ENCODE results near the gene FOXL2.

FOXL2 gene

GRCh38 chr3:138976047-138976446 is 29.1 kb upstream of the FOXL2 start:
- DNase-seq (ENCODE audit: extremely low read depth, insufficient read length) = no peak
- Histone ChIP-seq H3K36me3 (ENCODE audit: control insufficient read depth, insufficient read depth, low read length) (no peaks in the 10 kb centered on the region), H3K27me3 (replicated peaks; ENCODE audit: control insufficient read depth, insufficient read depth, low read length) (no peaks in the 10 kb centered on the region; the same call in 1 of the 2 replicates), H3K4me3 (replicated peaks; ENCODE audit: low read depth, low read length) (no peak overlapping the region)
- TF ChIP-seq, protein P1, sequence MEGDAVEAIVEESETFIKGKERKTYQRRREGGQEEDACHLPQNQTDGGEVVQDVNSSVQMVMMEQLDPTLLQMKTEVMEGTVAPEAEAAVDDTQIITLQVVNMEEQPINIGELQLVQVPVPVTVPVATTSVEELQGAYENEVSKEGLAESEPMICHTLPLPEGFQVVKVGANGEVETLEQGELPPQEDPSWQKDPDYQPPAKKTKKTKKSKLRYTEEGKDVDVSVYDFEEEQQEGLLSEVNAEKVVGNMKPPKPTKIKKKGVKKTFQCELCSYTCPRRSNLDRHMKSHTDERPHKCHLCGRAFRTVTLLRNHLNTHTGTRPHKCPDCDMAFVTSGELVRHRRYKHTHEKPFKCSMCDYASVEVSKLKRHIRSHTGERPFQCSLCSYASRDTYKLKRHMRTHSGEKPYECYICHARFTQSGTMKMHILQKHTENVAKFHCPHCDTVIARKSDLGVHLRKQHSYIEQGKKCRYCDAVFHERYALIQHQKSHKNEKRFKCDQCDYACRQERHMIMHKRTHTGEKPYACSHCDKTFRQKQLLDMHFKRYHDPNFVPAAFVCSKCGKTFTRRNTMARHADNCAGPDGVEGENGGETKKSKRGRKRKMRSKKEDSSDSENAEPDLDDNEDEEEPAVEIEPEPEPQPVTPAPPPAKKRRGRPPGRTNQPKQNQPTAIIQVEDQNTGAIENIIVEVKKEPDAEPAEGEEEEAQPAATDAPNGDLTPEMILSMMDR (IDR thresholded peaks at IDR 0.05; ENCODE audit: insufficient read depth, low read length, poor library complexity, severe bottlenecking) = no peak

GRCh38 chr3:138975351-138975750 is 28.4 kb upstream of the FOXL2 start:
- Histone ChIP-seq H3K4me3 (replicated peaks; ENCODE audit: low read depth, low read length) (no peak overlapping the region), H3K27me3 (replicated peaks; ENCODE audit: control insufficient read depth, insufficient read depth, low read length) (no peaks in the 10 kb centered on the region; the same call in 1 of the 2 replicates), H3K36me3 (ENCODE audit: control insufficient read depth, insufficient read depth, low read length) (no peaks in the 10 kb centered on the region)
- DNase-seq (ENCODE audit: extremely low read depth, insufficient read length) = no peak
- TF ChIP-seq, protein P1 (IDR thresholded peaks at IDR 0.05; ENCODE audit: insufficient read depth, low read length, poor library complexity, severe bottlenecking) = no peak

- no peaks in the 10 kb centered on the region; the same call in 1 of the 2 replicates for H3K27me3 ChIP-seq (replicated peaks; ENCODE audit: control insufficient read depth, insufficient read depth, low read length)
- H3K4me3 ChIP-seq (replicated peaks; ENCODE audit: low read depth, low read length) = no peak overlapping the region
- TF ChIP-seq, protein P1 (IDR thresholded peaks at IDR 0.05; ENCODE audit: insufficient read depth, low read length, poor library complexity, severe bottlenecking) = no peak
- no peak for DNase-seq (ENCODE audit: extremely low read depth, insufficient read length)
- no peaks in the 10 kb centered on the region for H3K36me3 ChIP-seq (ENCODE audit: control insufficient read depth, insufficient read depth, low read length)
Measured at GRCh38 chr3:138974462-138974861, 27.5 kb upstream of the FOXL2 start.

DNA sequence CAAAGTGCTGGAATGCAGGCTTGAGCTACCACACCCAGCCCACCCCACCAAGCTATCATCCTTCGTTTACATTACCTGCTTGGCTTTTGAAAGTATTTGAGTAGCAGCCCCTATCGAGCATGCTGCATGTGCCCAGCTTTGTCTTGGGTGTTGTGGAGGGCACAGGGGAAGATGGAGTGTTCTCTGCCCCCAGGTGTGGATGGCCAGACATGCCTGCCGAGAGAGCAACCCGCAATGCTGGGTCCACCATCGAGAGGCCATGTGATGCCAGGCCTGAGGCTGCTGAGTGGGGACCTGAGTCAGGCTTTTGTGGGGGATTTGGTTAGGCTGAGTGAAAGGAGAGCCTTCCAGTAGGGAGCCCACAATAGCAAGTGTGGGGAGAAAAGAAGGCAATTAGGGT is 26.0 kb upstream of the FOXL2 start:
- DNase-seq (ENCODE audit: extremely low read depth, insufficient read length) = no peak
- Histone ChIP-seq H3K4me3 (replicated peaks; ENCODE audit: low read depth, low read length) (no peak overlapping the region), H3K27me3 (replicated peaks; ENCODE audit: control insufficient read depth, insufficient read depth, low read length) (no peaks in the 10 kb centered on the region; the same call in 1 of the 2 replicates), H3K36me3 (ENCODE audit: control insufficient read depth, insufficient read depth, low read length) (no peaks in the 10 kb centered on the region)
- TF ChIP-seq, protein P1 (IDR thresholded peaks at IDR 0.05; ENCODE audit: insufficient read depth, low read length, poor library complexity, severe bottlenecking) = no peak

DNA sequence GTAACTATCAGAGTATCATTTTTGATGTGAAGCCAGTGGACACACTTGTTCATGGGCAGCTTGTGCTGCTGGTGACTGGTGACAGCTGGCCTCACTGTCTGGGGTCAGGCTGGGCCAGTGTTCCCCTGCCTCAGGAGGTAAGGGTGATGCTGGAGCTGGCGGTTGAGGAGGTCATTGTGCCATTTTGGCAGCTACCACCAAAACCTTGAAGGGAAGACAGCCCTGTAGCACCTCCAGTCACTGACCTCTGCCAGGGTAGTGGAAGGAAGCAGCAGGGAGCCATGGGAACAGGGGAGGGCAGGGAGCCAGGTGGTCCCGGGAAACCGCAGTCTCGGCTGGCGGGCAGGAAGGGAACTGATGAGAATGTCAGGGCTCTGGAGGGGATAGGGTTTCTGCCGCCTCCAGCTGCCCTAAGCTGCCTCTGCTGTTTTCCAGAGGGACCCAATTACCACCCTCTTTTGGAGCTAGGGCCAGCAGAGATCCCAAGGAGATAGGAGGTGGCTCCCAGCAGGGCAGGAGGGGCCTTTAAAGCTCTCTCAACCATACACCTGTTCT is 24.9 kb upstream of the FOXL2 start:
- TF ChIP-seq, protein P1 (IDR thresholded peaks at IDR 0.05; ENCODE audit: insufficient read depth, low read length, poor library complexity, severe bottlenecking) = no peak
- no peak for DNase-seq (ENCODE audit: extremely low read depth, insufficient read length)
- no peaks in the 10 kb centered on the region; the same call in 1 of the 2 replicates for H3K27me3 ChIP-seq (replicated peaks; ENCODE audit: control insufficient read depth, insufficient read depth, low read length)
- no peak overlapping the region for H3K4me3 ChIP-seq (replicated peaks; ENCODE audit: low read depth, low read length)
- no peaks in the 10 kb centered on the region for H3K36me3 ChIP-seq (ENCODE audit: control insufficient read depth, insufficient read depth, low read length)

- TF ChIP-seq, protein P1 (IDR thresholded peaks at IDR 0.05; ENCODE audit: insufficient read depth, low read length, poor library complexity, severe bottlenecking) = no peak
- DNase-seq (ENCODE audit: extremely low read depth, insufficient read length) = no peak
- Histone ChIP-seq H3K4me3 (replicated peaks; ENCODE audit: low read depth, low read length) (no peak overlapping the region), H3K27me3 (replicated peaks; ENCODE audit: control insufficient read depth, insufficient read depth, low read length) (peaks cover 2% of the 10 kb centered on the region), H3K36me3 (ENCODE audit: control insufficient read depth, insufficient read depth, low read length) (no peaks in the 10 kb centered on the region)
Measured at GRCh38 chr3:138964923-138965322, 18.0 kb upstream of the FOXL2 start.

Measured in GM06990 (cell line).